HFF-Myc (cell line): ENCODE results near the gene NEGR1.

Source experiments
- DNase-seq: peaks from one replicate; pipeline ENCODE4 v3.0.0-alpha.2; 2011; ENCODE audit warnings: low read depth; ENCODE audit errors: extremely low read depth
- H3K4me3 ChIP-seq: replicated peaks from 2 replicates; pipeline ENCODE4 v1.5.1; 2011; ENCODE audit warnings: low read depth, mild to moderate bottlenecking, control low read depth, low read length
- TF ChIP-seq, protein P1 (sequence below): IDR thresholded peaks from 2 replicates; pipeline ENCODE4 v1.5.1; 2012; ENCODE audit warnings: mild to moderate bottlenecking, low read depth, low read length, control low read depth; ENCODE audit errors: missing control alignments

Gene NEGR1

DNA sequence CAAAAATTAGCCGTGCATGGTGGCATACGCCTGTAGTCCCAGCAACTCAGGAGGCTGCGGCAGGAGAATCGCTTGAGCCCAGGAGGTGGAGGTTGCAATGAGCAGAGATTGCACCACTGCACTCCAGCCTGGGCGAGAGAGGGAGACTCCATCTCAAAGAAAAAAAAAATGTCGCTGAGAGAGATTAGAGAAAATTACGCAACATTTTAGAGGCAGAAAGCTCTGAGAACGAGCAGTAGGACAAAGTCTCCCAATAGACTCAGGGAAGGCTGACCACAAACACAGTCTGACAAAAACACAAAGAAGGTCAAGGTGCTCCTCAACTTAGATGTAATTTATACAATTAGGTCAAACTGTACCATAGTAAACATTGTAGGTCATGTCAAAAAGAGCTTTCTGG, 833.9 kb downstream of the NEGR1 start:
- no peak for DNase-seq
- H3K4me3 ChIP-seq = no peak overlapping the region
- TF ChIP-seq, protein P1, sequence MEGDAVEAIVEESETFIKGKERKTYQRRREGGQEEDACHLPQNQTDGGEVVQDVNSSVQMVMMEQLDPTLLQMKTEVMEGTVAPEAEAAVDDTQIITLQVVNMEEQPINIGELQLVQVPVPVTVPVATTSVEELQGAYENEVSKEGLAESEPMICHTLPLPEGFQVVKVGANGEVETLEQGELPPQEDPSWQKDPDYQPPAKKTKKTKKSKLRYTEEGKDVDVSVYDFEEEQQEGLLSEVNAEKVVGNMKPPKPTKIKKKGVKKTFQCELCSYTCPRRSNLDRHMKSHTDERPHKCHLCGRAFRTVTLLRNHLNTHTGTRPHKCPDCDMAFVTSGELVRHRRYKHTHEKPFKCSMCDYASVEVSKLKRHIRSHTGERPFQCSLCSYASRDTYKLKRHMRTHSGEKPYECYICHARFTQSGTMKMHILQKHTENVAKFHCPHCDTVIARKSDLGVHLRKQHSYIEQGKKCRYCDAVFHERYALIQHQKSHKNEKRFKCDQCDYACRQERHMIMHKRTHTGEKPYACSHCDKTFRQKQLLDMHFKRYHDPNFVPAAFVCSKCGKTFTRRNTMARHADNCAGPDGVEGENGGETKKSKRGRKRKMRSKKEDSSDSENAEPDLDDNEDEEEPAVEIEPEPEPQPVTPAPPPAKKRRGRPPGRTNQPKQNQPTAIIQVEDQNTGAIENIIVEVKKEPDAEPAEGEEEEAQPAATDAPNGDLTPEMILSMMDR = no peak

DNA sequence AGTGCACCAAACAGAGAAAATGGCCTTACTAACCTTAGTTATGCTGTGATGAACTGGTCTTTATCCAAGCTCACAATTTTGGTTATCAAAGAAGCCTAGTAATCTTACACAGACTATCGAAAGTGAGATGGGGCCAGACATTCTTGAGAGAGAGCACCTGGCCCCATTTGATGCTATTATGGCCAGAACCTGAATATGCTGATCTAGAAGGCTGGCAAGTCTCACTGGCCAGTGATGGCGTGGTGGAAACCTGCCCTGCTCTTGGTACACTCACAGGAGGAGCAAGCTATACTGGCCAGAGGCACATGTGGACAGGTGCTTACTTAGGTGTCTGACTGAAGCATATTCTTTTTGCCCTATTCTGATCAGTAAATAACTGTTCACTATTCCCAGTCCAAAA, 843.7 kb downstream of the NEGR1 start:
- TF ChIP-seq, protein P1 = no peak
- DNase-seq = no peak

DNA sequence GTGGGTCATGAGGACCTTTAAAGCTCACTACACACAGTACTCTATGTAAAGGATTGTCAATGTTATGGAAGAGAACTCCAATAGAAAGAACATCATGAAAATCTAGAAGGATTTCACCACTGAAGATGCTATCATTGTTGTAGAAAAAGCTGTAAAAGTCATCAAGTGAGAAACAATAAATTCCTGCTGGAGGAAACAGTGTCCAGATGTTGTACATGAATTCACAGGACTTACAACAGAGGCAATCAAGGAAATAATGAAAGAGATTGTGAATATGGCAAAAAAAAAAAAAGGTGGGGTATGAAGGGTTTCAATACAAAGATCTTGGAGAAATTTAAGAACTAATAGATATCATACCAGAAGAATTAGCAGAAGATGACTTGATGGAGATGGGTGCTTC, 846.4 kb downstream of the NEGR1 start:
- no peak for DNase-seq
- H3K4me3 ChIP-seq = no peak overlapping the region
- TF ChIP-seq, protein P1 = no peak

More for the DNA sequence above, 843.7 kb downstream of the NEGR1 start:
- H3K4me3 ChIP-seq = no peak overlapping the region

DNA sequence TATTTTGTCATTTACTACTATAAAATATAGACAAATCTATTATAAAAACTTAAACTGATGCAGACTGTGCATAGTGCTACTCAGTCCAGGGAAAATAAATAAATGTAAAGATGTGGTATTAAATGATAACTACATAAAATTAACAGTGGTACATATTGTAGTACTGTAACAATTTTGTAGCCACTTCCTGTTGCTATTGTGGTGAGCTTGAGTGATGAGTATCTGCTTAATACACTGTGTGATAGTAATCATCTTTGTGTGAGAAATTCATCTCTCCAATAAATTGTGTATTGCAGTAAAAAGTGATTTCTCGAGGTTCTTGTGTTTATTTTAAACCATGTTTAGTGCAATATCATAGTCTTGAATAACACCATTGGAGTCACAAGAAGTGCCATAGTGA, 848.1 kb downstream of the NEGR1 start:
- no peak overlapping the region for H3K4me3 ChIP-seq
- no peak for DNase-seq
- TF ChIP-seq, protein P1 = no peak

DNA sequence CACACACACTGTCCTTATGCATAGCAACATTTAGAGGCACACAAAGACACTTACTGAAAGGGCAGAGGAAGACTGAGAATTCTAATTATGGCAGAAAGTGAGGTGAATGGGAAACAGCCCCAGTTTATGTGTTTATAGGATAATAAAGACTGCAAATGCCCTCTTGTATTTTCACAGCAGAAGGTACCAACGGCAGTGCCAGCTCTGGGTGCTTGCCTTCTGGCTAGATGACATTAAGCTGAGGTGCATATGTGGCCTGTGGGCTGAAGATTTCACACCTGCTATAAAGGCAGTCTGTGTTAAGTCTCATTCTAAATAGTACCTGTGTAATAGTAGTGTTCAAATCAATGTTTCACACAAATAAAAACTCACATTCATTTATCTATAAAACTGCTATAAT, 854.3 kb downstream of the NEGR1 start:
- no peak for DNase-seq
- no peak overlapping the region for H3K4me3 ChIP-seq
- TF ChIP-seq, protein P1 = no peak

DNA sequence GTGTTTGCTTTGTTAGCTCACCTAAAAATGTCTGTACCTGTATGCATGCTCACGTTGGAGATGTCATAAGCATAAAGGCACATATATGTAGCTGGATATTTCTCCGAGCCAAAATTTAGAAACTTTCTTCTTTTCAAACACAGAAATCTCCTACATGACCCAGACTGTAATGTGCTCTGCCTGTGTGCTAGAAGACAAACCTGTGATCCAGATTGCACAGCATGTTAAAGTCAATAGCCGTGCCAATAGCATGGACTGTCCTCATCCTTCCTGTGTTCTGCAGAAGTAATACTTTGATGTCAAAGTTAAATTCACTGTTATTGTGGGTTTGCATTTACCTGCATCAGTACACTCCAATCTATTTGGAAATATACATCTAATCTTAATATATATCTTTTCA, 855.3 kb downstream of the NEGR1 start:
- TF ChIP-seq, protein P1 = no peak
- no peak overlapping the region for H3K4me3 ChIP-seq
- DNase-seq = no peak

DNA sequence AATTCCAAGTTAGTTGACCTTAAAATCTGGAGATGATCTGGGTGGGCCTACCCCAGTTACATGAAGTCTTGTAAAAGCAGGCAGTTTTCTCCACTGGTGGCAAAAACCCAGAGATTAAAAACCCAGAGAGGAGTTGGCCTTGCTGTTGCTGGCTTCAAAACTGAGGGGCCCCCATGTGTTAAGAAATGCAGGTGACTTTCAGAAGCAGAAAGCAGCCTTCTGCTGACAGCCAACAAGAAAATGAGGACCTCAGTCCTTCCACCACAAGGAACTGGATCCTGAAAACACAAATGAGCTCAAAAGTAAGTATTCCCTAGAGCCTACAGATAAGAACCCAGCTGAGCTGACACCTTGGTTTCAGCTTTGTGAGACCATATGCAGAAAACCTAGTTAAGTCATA, 857.8 kb downstream of the NEGR1 start:
- TF ChIP-seq, protein P1 = no peak
- H3K4me3 ChIP-seq = no peak overlapping the region
- no peak for DNase-seq
